ENCODE results near the gene PAQR4.

- TF ChIP-seq MAX (IDR thresholded peaks at IDR 0.05; ENCODE audit: low read depth, low read length) (no peak), RAD21 (IDR thresholded peaks at IDR 0.05; ENCODE audit: insufficient read depth, low read depth, low read length) (no peak), E2F8 (IDR thresholded peaks at IDR 0.05; ENCODE audit: low read depth, partially characterized antibody) (no peak), ATF3 (IDR thresholded peaks at IDR 0.05; ENCODE audit: borderline replicate concordance, extremely low read depth, low read depth, low read length) (no peak), MTA2 (IDR thresholded peaks at IDR 0.05; ENCODE audit: low read depth) (no peak), KAT2A (conservative IDR thresholded peaks at IDR 0.05; ENCODE audit: control insufficient read depth, low read depth, low read length) (no peak), CTCF (IDR thresholded peaks at IDR 0.05 in 2 of 3, conservative IDR thresholded peaks at IDR 0.05 in 1 of 3; ENCODE audit: control insufficient read depth in 2 of 3, extremely low read depth in 1 of 3, insufficient read depth in 1 of 3, low read depth in 3 of 3, low read length in 3 of 3) (no peak), NRF1 (conservative IDR thresholded peaks at IDR 0.05; ENCODE audit: low read depth, low read length) (no peak), EZH2 (IDR thresholded peaks at IDR 0.05; ENCODE audit: borderline replicate concordance, control insufficient read depth, low read depth, low read length) (no peak), JUND (IDR thresholded peaks at IDR 0.05; ENCODE audit: low read depth, low read length) (no peak), ZBTB33 (IDR thresholded peaks at IDR 0.05) (no peak), POLR2A (IDR thresholded peaks at IDR 0.05; ENCODE audit: low read depth, low read length) (no peak)
These were observed 795 bp upstream of the PAQR4 start for GRCh38 chr16:2968368-2968737.
